SK-N-SH (cell line): ENCODE data around the gene ABCD2. TPM values are rescaled to one million over a fixed set of nuclear protein-coding genes. Genes with fewer than 3 reads are reported as not detected.
"Not testable (repeated sequence)": the region's sequence is repeated elsewhere in the genome, so short reads cannot be mapped to it uniquely, and the experiment has no call there.

Source experiments
- CTCF ChIA-PET: fragments of 300-600, 350-600 bp; formaldehyde crosslinking; extraction: SDS; loops from one replicate; lab custom pipeline; 2021; lab: Yijun Ruan, JAX
- POLR2A ChIA-PET: fragments of 350-600 bp; sonication (Branson Sonifier 250); formaldehyde crosslinking; extraction: SDS; loops from one replicate; lab custom pipeline; 2020; ENCODE audit warnings: antibody characterized with exemption, inconsistent platforms; lab: Yijun Ruan, JAX
- DNase-seq: peaks from one replicate; pipeline ENCODE4 v3.0.0; 2012
- H2AFZ ChIP-seq: fragments of 200-600 bp; sonication (generic); 2 replicates; pipeline ENCODE4 v1.8.1; 2016; ENCODE audit warnings: antibody characterized with exemption, mild to moderate bottlenecking, low read depth
- H3F3A ChIP-seq: fragments of 200-600 bp; sonication (generic); replicated peaks from 2 replicates; pipeline ENCODE3; 2016; ENCODE audit warnings: antibody characterized with exemption, mild to moderate bottlenecking; ENCODE audit not compliant: insufficient read depth
- H3K27ac ChIP-seq, 2 experiments: fragments of 200-500 bp in 1 of 2; fragments of 200-600 bp in 1 of 2; sonication (Bioruptor generic) in 1 of 2; sonication (generic), shearing (Covaris generic) in 1 of 2; 2 replicates each; pipeline versions ENCODE4 v1.5.1 to v1.6.1; 2014 to 2016; ENCODE audit warnings: low read depth in 2 of 2, inconsistent platforms in 1 of 2, low read length in 1 of 2, mild to moderate bottlenecking in 1 of 2, mixed read lengths in 1 of 2
- H3K27me3 ChIP-seq: fragments of 200-600 bp; sonication (generic), shearing (Covaris generic); 2 replicates; pipeline ENCODE4 v1.6.1; 2016; ENCODE audit warnings: mixed run types; ENCODE audit not compliant: insufficient read depth
- H3K36me3 ChIP-seq, 2 experiments: fragments of 200-500 bp in 1 of 2; fragments of 200-600 bp in 1 of 2; sonication (Bioruptor generic) in 1 of 2; sonication (generic) in 1 of 2; replicated peaks in 1 of 2; 2 replicates each; pipeline versions ENCODE3 to v1.5.1; 2014 to 2016; ENCODE audit warnings: low read length in 1 of 2, mild to moderate bottlenecking in 1 of 2; ENCODE audit not compliant: insufficient read depth in 2 of 2, control insufficient read depth in 1 of 2
- H3K4me1 ChIP-seq, 2 experiments: fragments of 200-500 bp in 1 of 2; fragments of 200-600 bp in 1 of 2; sonication (Bioruptor generic) in 1 of 2; sonication (generic), shearing (Covaris generic) in 1 of 2; 2 replicates each; pipeline versions ENCODE4 v1.5.1 to v1.6.1; 2014 to 2016; ENCODE audit warnings: low read depth in 1 of 2, low read length in 1 of 2, mixed run types in 1 of 2; ENCODE audit not compliant: insufficient read depth in 2 of 2, control insufficient read depth in 1 of 2
- H3K4me2 ChIP-seq: fragments of 200-600 bp; sonication (generic), shearing (Covaris generic); 2 replicates; pipeline ENCODE4 v1.6.1; 2017; ENCODE audit warnings: mixed run types
- H3K4me3 ChIP-seq, 2 experiments: fragments of 200-500 bp in 1 of 2; fragments of 200-600 bp in 1 of 2; sonication (Bioruptor generic) in 1 of 2; sonication (generic), shearing (Covaris generic) in 1 of 2; 2 replicates each; pipeline versions ENCODE4 v1.5.1 to v1.8.1; 2014 to 2016; ENCODE audit warnings: low read depth in 2 of 2, inconsistent platforms in 1 of 2, low read length in 1 of 2, mild to moderate bottlenecking in 1 of 2, mixed read lengths in 1 of 2, moderate library complexity in 1 of 2
- H3K79me2 ChIP-seq: fragments of 200-600 bp; sonication (generic); 2 replicates; pipeline ENCODE4 v1.8.1; 2017; ENCODE audit warnings: mild to moderate bottlenecking; ENCODE audit not compliant: insufficient read depth
- H3K9ac ChIP-seq: fragments of 200-600 bp; sonication (generic); 2 replicates; pipeline ENCODE4 v1.6.1; 2017; ENCODE audit warnings: mixed run types
- H3K9me2 ChIP-seq: fragments of 200-600 bp; sonication (generic); 2 replicates; pipeline ENCODE4 v1.6.1; 2017; ENCODE audit warnings: mixed run types
- H3K9me3 ChIP-seq: fragments of 200-600 bp; sonication (generic); 2 replicates; pipeline ENCODE4 v1.6.1; 2017; ENCODE audit warnings: mixed run types, mild to moderate bottlenecking, moderate library complexity
- H4K20me1 ChIP-seq: fragments of 200-600 bp; sonication (generic); 2 replicates; pipeline ENCODE4 v1.6.1; 2017; ENCODE audit warnings: mild to moderate bottlenecking, mixed run types; ENCODE audit not compliant: insufficient read depth
- CHD2 ChIP-seq: fragments of 150-350 bp; IDR thresholded peaks from 2 replicates; pipeline ENCODE4 v1.6.1; 2018; ENCODE audit warnings: low read length; ENCODE audit not compliant: partially characterized antibody
- EP300 ChIP-seq, 2 experiments: IDR thresholded peaks; 2 replicates each; pipeline versions ENCODE4 v1.4.0 to v1.6.1; 2012; ENCODE audit warnings: borderline replicate concordance in 1 of 2, low read depth in 1 of 2, low read length in 1 of 2
- FOSL2 ChIP-seq: IDR thresholded peaks from 2 replicates; pipeline ENCODE4 v1.4.0; 2012; ENCODE audit warnings: low read depth, mild to moderate bottlenecking, moderate library complexity, borderline replicate concordance
- FOXM1 ChIP-seq: IDR thresholded peaks from 2 replicates; pipeline ENCODE4 v1.4.0; 2012; ENCODE audit warnings: low read depth, mild to moderate bottlenecking
- MEF2A ChIP-seq: IDR thresholded peaks from 2 replicates; pipeline ENCODE4 v1.4.0; 2012; ENCODE audit warnings: low read depth, borderline replicate concordance
- NFIC ChIP-seq: IDR thresholded peaks from 2 replicates; pipeline ENCODE4 v1.4.0; 2012; ENCODE audit warnings: borderline replicate concordance
- NRF1 ChIP-seq: IDR thresholded peaks from 2 replicates; pipeline ENCODE4 v1.6.1; 2012; ENCODE audit warnings: low read depth, mild to moderate bottlenecking, low read length
- POLR2AphosphoS5 ChIP-seq: IDR thresholded peaks from 2 replicates; pipeline ENCODE4 v1.6.1; 2012; ENCODE audit warnings: low read depth, low read length
- RAD21 ChIP-seq: IDR thresholded peaks from 2 replicates; pipeline ENCODE4 v1.6.1; 2012; ENCODE audit warnings: mild to moderate bottlenecking, low read length
- RFX5 ChIP-seq: IDR thresholded peaks from 2 replicates; pipeline ENCODE4 v1.6.1; 2012; ENCODE audit warnings: mild to moderate bottlenecking, improper control_type of control experiment, low read length
- RXRA ChIP-seq: IDR thresholded peaks from 2 replicates; pipeline ENCODE4 v1.4.0; 2012; ENCODE audit warnings: low read depth, mild to moderate bottlenecking, borderline replicate concordance
- TEAD4 ChIP-seq: IDR thresholded peaks from 2 replicates; pipeline ENCODE4 v1.4.0; 2012; ENCODE audit warnings: mild to moderate bottlenecking, borderline replicate concordance; ENCODE audit not compliant: insufficient read depth
- YY1 ChIP-seq: IDR thresholded peaks from 2 replicates; pipeline ENCODE4 v1.4.0; 2012; ENCODE audit warnings: low read depth, mild to moderate bottlenecking
- WGBS: methylation state at CpG from one replicate; pipeline ENCODE4 v1.1.6; 2017; ENCODE audit warnings: low lambda C conversion rate; 5-methylcytosine and 5-hydroxymethylcytosine counted together
- polyA plus RNA-seq, 3 experiments: library from polyadenylated mRNA; depleted of rRNA; stranded (reverse); fragments of >200 nt; gene quantifications; 2 replicates each; pipeline ENCODE4 v1.2.3, GENCODE V29; 2012
- TF ChIP-seq, protein P1 (sequence below): IDR thresholded peaks from 2 replicates; pipeline ENCODE4 v1.4.0; 2012; ENCODE audit warnings: low read depth, borderline replicate concordance
- TF ChIP-seq, protein P2 (sequence below): fragments of 150-350 bp; IDR thresholded peaks from 2 replicates; pipeline ENCODE4 v1.6.1; 2016; ENCODE audit warnings: mild to moderate bottlenecking, low read depth, low read length
- TF ChIP-seq, protein P3 (sequence below): fragments of 150-350 bp; IDR thresholded peaks from 2 replicates; pipeline ENCODE4 v1.6.1; 2017; ENCODE audit warnings: antibody characterized with exemption, low read length, low read depth, borderline replicate concordance
- TF ChIP-seq, protein P4 (sequence below): IDR thresholded peaks from 2 replicates; pipeline ENCODE4; 2012

ABCD2 gene
- polyA plus RNA-seq, 1 of the 3 experiments (the other 2 are of a cell fraction): 0.02 TPM

DNA sequence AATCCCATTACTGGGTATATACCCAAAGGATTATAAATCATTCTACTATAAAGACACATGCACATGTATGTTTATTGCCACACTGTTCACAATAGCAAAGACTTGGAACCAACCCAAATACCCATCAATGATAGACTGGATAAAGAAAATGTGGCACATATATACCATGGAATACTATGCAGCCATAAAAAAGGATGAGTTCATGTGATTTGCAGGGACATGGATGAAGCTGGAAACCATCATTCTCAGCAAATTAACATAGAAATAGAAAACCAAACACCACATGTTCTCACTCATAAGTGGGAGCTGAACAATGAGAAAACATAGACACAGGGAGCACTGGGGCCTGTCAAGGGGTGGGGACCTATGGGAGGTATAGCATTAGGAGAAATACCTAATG lies 97.4 kb downstream of the ABCD2 start:
- H2AFZ ChIP-seq, H3K9me3 ChIP-seq, DNase-seq, H3K27me3 ChIP-seq, H3K79me2 ChIP-seq, H3K9me2 ChIP-seq, H3K4me2 ChIP-seq, H3F3A ChIP-seq, H4K20me1 ChIP-seq, H3K4me1 ChIP-seq, H3K36me3 ChIP-seq, H3K9ac ChIP-seq, H3K27ac ChIP-seq, POLR2A ChIA-PET, H3K4me3 ChIP-seq: not testable (repeated sequence)
- CTCF ChIA-PET: interaction anchor here (1.1 kb wide), 1 partner anchor 12 kb away, joined by 3 read pairs; no protein-coding TSS in a partner anchor

DNA sequence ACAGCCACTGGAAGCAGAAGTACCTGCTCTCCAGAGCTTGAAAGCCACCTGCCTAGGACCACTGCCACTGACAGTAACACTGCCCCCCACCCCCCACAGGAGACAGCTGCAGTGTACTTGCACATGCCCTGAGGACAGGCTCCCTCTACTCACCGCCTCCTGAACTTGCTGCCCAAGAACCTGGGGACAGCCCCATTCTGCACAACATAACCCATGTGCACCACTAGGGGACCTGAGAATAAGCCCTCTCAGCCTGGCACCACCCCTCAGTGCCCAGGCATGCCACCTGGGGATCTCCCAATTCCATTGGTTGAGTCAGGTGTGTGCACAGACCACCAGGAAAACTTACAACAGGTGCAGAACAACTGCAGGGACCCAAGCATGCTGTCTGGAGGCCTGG lies 109.6 kb downstream of the ABCD2 start:
- CTCF ChIA-PET: no interaction called here
- POLR2A ChIA-PET: no interaction called here
- Histone ChIP-seq H3K79me2 (no peaks in the 10 kb centered on the region), H3K9me2 (no peaks in the 10 kb centered on the region; the same call in 1 of the 2 replicates), H3K36me3 (no peaks in the 10 kb centered on the region), H3K4me2 (no peak overlapping the region), H2AFZ (no peak overlapping the region), H3K9me3 (no peaks in the 10 kb centered on the region), H3K27ac (no peak overlapping the region), H3F3A (no peaks in the 10 kb centered on the region), H3K9ac (no peak overlapping the region), H4K20me1 (no peaks in the 10 kb centered on the region), H3K27me3 (no peaks in the 10 kb centered on the region), H3K4me1 (no peaks in the 10 kb centered on the region), H3K4me3 (no peak overlapping the region)
- WGBS: no CpG with 5 or more reads among the region's 1 CpG
- TF ChIP-seq RXRA (no peak), RFX5 (no peak), TEAD4 (no peak), CHD2 (no peak), MEF2A (no peak), YY1 (no peak), POLR2AphosphoS5 (no peak), NFIC (no peak), RAD21 (no peak), NRF1 (no peak), EP300 (IDR thresholded peaks at IDR 0.05; ENCODE audit: borderline replicate concordance in 1 of 2, low read depth in 1 of 2, low read length in 1 of 2) (no peak), FOSL2 (no peak), FOXM1 (no peak)
- TF ChIP-seq, protein P1, sequence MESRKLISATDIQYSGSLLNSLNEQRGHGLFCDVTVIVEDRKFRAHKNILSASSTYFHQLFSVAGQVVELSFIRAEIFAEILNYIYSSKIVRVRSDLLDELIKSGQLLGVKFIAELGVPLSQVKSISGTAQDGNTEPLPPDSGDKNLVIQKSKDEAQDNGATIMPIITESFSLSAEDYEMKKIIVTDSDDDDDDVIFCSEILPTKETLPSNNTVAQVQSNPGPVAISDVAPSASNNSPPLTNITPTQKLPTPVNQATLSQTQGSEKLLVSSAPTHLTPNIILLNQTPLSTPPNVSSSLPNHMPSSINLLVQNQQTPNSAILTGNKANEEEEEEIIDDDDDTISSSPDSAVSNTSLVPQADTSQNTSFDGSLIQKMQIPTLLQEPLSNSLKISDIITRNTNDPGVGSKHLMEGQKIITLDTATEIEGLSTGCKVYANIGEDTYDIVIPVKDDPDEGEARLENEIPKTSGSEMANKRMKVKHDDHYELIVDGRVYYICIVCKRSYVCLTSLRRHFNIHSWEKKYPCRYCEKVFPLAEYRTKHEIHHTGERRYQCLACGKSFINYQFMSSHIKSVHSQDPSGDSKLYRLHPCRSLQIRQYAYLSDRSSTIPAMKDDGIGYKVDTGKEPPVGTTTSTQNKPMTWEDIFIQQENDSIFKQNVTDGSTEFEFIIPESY: no peak
- TF ChIP-seq, protein P2, sequence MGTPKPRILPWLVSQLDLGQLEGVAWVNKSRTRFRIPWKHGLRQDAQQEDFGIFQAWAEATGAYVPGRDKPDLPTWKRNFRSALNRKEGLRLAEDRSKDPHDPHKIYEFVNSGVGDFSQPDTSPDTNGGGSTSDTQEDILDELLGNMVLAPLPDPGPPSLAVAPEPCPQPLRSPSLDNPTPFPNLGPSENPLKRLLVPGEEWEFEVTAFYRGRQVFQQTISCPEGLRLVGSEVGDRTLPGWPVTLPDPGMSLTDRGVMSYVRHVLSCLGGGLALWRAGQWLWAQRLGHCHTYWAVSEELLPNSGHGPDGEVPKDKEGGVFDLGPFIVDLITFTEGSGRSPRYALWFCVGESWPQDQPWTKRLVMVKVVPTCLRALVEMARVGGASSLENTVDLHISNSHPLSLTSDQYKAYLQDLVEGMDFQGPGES: no peak
- TF ChIP-seq, protein P3, sequence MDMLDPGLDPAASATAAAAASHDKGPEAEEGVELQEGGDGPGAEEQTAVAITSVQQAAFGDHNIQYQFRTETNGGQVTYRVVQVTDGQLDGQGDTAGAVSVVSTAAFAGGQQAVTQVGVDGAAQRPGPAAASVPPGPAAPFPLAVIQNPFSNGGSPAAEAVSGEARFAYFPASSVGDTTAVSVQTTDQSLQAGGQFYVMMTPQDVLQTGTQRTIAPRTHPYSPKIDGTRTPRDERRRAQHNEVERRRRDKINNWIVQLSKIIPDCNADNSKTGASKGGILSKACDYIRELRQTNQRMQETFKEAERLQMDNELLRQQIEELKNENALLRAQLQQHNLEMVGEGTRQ: no peak
- TF ChIP-seq, protein P4, sequence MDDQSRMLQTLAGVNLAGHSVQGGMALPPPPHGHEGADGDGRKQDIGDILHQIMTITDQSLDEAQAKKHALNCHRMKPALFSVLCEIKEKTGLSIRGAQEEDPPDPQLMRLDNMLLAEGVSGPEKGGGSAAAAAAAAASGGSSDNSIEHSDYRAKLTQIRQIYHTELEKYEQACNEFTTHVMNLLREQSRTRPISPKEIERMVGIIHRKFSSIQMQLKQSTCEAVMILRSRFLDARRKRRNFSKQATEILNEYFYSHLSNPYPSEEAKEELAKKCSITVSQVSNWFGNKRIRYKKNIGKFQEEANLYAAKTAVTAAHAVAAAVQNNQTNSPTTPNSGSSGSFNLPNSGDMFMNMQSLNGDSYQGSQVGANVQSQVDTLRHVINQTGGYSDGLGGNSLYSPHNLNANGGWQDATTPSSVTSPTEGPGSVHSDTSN: no peak
- no peak for DNase-seq
